HCT116 (cell line): ENCODE results near the gene POU4F1. TPM values are rescaled to one million over a fixed set of nuclear protein-coding genes. Genes with fewer than 3 reads are reported as not detected.

Experiments used
- ATAC-seq: fragments of 200-7000 bp; cut with Tn5 transposase; 2 replicates; pipeline ENCODE4 v1.9.1; 2020; ENCODE audit warnings: mild to moderate bottlenecking, moderate library complexity
- BruUV-seq: library from RNA; stranded (reverse); fragments of 400-500 nt; replicated peaks from 2 replicates; lab custom pipeline; 2021; lab: Mats Ljungman, UMichigan
- CTCF ChIA-PET: fragments of 300-600 bp; sonication (Branson Sonifier 250); formaldehyde crosslinking; loops from one replicate; lab custom pipeline; 2021; ENCODE audit warnings: antibody characterized with exemption; lab: Charles Lee
- POLR2A ChIA-PET: fragments of 300-600, 350-600 bp; sonication (Branson Sonifier 250); formaldehyde crosslinking; loops from one replicate; lab custom pipeline; 2021; ENCODE audit warnings: antibody characterized with exemption; lab: Charles Lee
- RAD21 ChIA-PET, 2 experiments: fragments of 300-600 bp; sonication (Branson Sonifier 250); formaldehyde crosslinking; loops; one replicate each; lab custom pipeline; 2023; ENCODE audit warnings: low total read pairs in 2 of 2; ENCODE audit not compliant: uncharacterized antibody in 2 of 2, unreplicated experiment in 2 of 2, low non-redundant PET in 1 of 2; lab: Charles Lee
- DNase-seq: peaks from one replicate; pipeline ENCODE4 v3.0.0-alpha.2; 2010; ENCODE audit warnings: low read depth, low spot score
- H2AFZ ChIP-seq: fragments of 200-600 bp; shearing (Covaris generic), sonication (generic); 2 replicates; pipeline ENCODE4 v1.6.1; 2017; ENCODE audit warnings: low read depth, mixed run types, mixed read lengths, antibody characterized with exemption, low read length; ENCODE audit not compliant: poor library complexity, severe bottlenecking
- H3K27ac ChIP-seq: 2 replicates; pipeline ENCODE4 v1.5.1; 2012; ENCODE audit warnings: low read depth, low read length
- H3K27me3 ChIP-seq: fragments of 200-600 bp; sonication (generic); 2 replicates; pipeline ENCODE4 v1.6.1; 2016; ENCODE audit warnings: mixed run types, low read length, mixed read lengths; ENCODE audit not compliant: insufficient read depth
- H3K36me3 ChIP-seq, 2 experiments: fragments of 200-500 bp in 1 of 2; fragments of 200-600 bp in 1 of 2; sonication (Bioruptor generic) in 1 of 2; sonication (generic) in 1 of 2; 2 replicates each; pipeline versions ENCODE4 v1.5.1 to v1.6.1; 2014 to 2016; ENCODE audit warnings: low read length in 2 of 2, inconsistent platforms in 1 of 2, mixed read lengths in 1 of 2, mixed run types in 1 of 2; ENCODE audit not compliant: insufficient read depth in 2 of 2, control insufficient read depth in 1 of 2
- H3K4me1 ChIP-seq, 2 experiments: fragments of 200-600 bp in 1 of 2; sonication (generic) in 1 of 2; 2 replicates each; pipeline versions ENCODE4 v1.5.1 to v1.6.1; 2012 to 2017; ENCODE audit warnings: low read length in 2 of 2, inconsistent platforms in 1 of 2, mild to moderate bottlenecking in 1 of 2, mixed read lengths in 1 of 2, mixed run types in 1 of 2, moderate library complexity in 1 of 2; ENCODE audit not compliant: insufficient read depth in 2 of 2, control insufficient read depth in 1 of 2
- H3K4me2 ChIP-seq: fragments of 200-600 bp; sonication (generic); 2 replicates; pipeline ENCODE4 v1.6.1; 2017; ENCODE audit warnings: mixed run types, low read length, mixed read lengths
- H3K4me3 ChIP-seq, 2 experiments: fragments of 200-600 bp in 1 of 2; sonication (generic) in 1 of 2; replicated peaks in 1 of 2; 2 replicates each; pipeline ENCODE4 v1.5.1; 2011 to 2016; ENCODE audit warnings: low read length in 2 of 2, control low read depth in 1 of 2, low read depth in 1 of 2, mild to moderate bottlenecking in 1 of 2, mixed read lengths in 1 of 2, mixed run types in 1 of 2
- H3K79me2 ChIP-seq: fragments of 200-600 bp; sonication (generic); 2 replicates; pipeline ENCODE4 v1.6.1; 2017; ENCODE audit warnings: mild to moderate bottlenecking, mixed run types, low read length, moderate library complexity, mixed read lengths; ENCODE audit not compliant: insufficient read depth
- H3K9ac ChIP-seq: fragments of 200-600 bp; sonication (generic); 2 replicates; pipeline ENCODE4 v1.6.1; 2016; ENCODE audit warnings: low read length, mixed read lengths
- H3K9me2 ChIP-seq: fragments of 200-600 bp; sonication (generic), shearing (Covaris generic); 2 replicates; pipeline ENCODE4 v1.6.1; 2017; ENCODE audit warnings: mixed run types, mild to moderate bottlenecking, moderate library complexity; ENCODE audit not compliant: insufficient read depth
- H3K9me3 ChIP-seq, 2 experiments: fragments of 200-500 bp in 1 of 2; fragments of 200-600 bp in 1 of 2; sonication (Bioruptor generic) in 1 of 2; sonication (generic) in 1 of 2; 2 replicates each; pipeline ENCODE4 v1.6.1; 2014 to 2017; ENCODE audit warnings: low read length in 2 of 2, mixed read lengths in 2 of 2, inconsistent platforms in 1 of 2, low read depth in 1 of 2, mild to moderate bottlenecking in 1 of 2, mixed run types in 1 of 2, moderate library complexity in 1 of 2; ENCODE audit not compliant: control insufficient read depth in 1 of 2, insufficient read depth in 1 of 2
- H4K20me1 ChIP-seq: fragments of 200-600 bp; sonication (generic), shearing (Covaris generic); 2 replicates; pipeline ENCODE4 v1.6.1; 2017; ENCODE audit warnings: mixed run types, mild to moderate bottlenecking, moderate library complexity; ENCODE audit not compliant: insufficient read depth
- EGR1 ChIP-seq: IDR thresholded peaks from 2 replicates; pipeline ENCODE4 v1.6.1; 2012; ENCODE audit warnings: low read depth
- ELF1 ChIP-seq: IDR thresholded peaks from 2 replicates; pipeline ENCODE4 v1.6.1; 2012; ENCODE audit warnings: low read depth, borderline replicate concordance
- FOSL1 ChIP-seq: IDR thresholded peaks from 2 replicates; pipeline ENCODE4 v1.6.1; 2012; ENCODE audit warnings: low read depth
- POLR2A ChIP-seq: IDR thresholded peaks from 2 replicates; pipeline ENCODE4 v1.7.0; 2011; ENCODE audit warnings: borderline replicate concordance; ENCODE audit not compliant: insufficient read depth, insufficient read length; ENCODE audit errors: extremely low read depth
- POLR2AphosphoS5 ChIP-seq: IDR thresholded peaks from 2 replicates; pipeline ENCODE4 v1.6.1; 2011; ENCODE audit warnings: mild to moderate bottlenecking, low read depth, low read length, moderate library complexity
- SIN3A ChIP-seq: IDR thresholded peaks from 2 replicates; pipeline ENCODE4 v1.6.1; 2012; ENCODE audit warnings: low read depth
- SP1 ChIP-seq: IDR thresholded peaks from 2 replicates; pipeline ENCODE4 v1.6.1; 2012; ENCODE audit warnings: low read depth
- YY1 ChIP-seq: IDR thresholded peaks from 2 replicates; pipeline ENCODE4 v1.6.1; 2011; ENCODE audit warnings: low read length, low read depth, moderate library complexity, mild to moderate bottlenecking; ENCODE audit not compliant: insufficient replicate concordance; ENCODE audit errors: extremely low read depth
- ZNF274 ChIP-seq: fragments of 200-500 bp; sonication (Bioruptor generic); IDR thresholded peaks from 2 replicates; pipeline ENCODE4 v1.6.1; 2014; ENCODE audit warnings: mild to moderate bottlenecking, low read depth, low read length, inconsistent platforms
- intact Hi-C: fragments of 100-400 bp; cut with micrococcal nuclease; formaldehyde crosslinking; loops from 2 replicates; pipeline ENCODE4 v1.10.0; 2022
- total RNA-seq: library from RNA; stranded (reverse); gene quantifications from one replicate; pipeline ENCODE4 v1.2.1, GENCODE V29; 2021; ENCODE audit not compliant: unreplicated experiment
- TF ChIP-seq, protein P1 (sequence below): IDR thresholded peaks from 2 replicates; pipeline ENCODE4 v1.6.1; 2012
- TF ChIP-seq, protein P2 (sequence below): IDR thresholded peaks from 2 replicates; pipeline ENCODE4 v1.6.1; 2012; ENCODE audit warnings: low read depth
- TF ChIP-seq, protein P3 (sequence below): IDR thresholded peaks from 2 replicates; pipeline ENCODE4 v1.6.1; 2012

Gene POU4F1
- total RNA-seq, 1 experiment from 2014 or later, result not detected

DNA sequence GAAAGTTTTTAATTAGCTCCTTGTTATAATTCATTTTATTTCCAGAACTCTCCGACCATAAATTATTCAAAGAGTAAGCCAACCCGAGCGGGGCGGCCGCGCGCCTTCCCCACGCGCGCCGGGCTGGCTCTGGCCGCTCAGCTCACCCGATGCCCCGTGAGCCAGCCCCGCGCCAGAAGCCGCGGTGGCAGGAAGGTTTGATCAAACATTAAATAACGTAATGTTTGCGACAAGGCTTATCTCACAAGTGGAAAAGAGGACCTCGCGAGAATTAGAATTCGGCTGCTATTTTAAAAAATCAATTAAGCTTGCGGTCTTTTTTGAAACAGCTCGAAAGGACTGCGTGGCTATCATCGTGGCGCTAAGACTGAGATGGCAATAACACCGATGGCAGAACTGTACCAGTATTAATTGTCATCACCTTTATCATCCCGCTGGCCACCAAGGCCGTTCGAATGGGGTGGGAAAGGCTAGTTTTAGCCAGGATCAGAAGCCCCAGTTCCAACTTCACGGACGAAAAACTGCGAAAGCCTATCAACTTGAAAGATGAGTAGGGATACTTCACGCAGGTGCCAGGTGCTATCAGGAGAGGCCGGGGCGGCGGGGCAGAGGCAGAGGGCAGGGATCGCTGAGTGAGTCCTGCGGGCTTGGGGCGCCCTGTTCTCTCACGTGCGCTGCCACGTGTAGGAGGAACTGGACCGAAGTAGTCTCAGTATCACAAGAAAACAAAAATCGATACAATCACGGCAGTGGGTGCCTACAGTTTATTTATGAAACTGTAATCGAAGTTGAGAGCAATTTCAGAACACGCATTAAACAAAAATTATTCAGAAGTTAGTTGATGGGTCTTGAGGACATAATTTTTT is 6.4 kb downstream of the POU4F1 start:
- H3K9me3 ChIP-seq, result no peaks in the 10 kb centered on the region
- BruUV-seq, result no TSS peak
- CTCF ChIA-PET, result no interaction called here
- DNase-seq, result no peak
- no peaks in the 10 kb centered on the region for H3K4me1 ChIP-seq
- TF ChIP-seq, protein P1, sequence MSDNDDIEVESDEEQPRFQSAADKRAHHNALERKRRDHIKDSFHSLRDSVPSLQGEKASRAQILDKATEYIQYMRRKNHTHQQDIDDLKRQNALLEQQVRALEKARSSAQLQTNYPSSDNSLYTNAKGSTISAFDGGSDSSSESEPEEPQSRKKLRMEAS, result no peak
- no peak for TF ChIP-seq SIN3A
- no peak for TF ChIP-seq FOSL1
- TF ChIP-seq EGR1, result no peak
- no peak for TF ChIP-seq SP1
- no peak for TF ChIP-seq YY1
- no peak for TF ChIP-seq POLR2AphosphoS5
- TF ChIP-seq, all 23 proteins: peak for 0
- RAD21 ChIA-PET, result no interaction called here
- H3K9ac ChIP-seq, result no peak overlapping the region
- intact Hi-C loops, result no loop called here
- no peaks in the 10 kb centered on the region for H3K36me3 ChIP-seq
- H3K79me2 ChIP-seq, result no peaks in the 10 kb centered on the region
- no peak overlapping the region for H3K27ac ChIP-seq
- H3K27me3 ChIP-seq, result peaks cover 40% of the 10 kb centered on the region
- H4K20me1 ChIP-seq, result no peaks in the 10 kb centered on the region
- H3K9me2 ChIP-seq, result no peaks in the 10 kb centered on the region
- no peak overlapping the region for H2AFZ ChIP-seq
- no peak overlapping the region for H3K4me2 ChIP-seq
- ATAC-seq, result no peak
- POLR2A ChIA-PET, result interaction anchor here (0.6 kb wide), 1 partner anchor 885 kb away, joined by 3 read pairs; no protein-coding TSS in a partner anchor
- no peak overlapping the region for H3K4me3 ChIP-seq

DNA sequence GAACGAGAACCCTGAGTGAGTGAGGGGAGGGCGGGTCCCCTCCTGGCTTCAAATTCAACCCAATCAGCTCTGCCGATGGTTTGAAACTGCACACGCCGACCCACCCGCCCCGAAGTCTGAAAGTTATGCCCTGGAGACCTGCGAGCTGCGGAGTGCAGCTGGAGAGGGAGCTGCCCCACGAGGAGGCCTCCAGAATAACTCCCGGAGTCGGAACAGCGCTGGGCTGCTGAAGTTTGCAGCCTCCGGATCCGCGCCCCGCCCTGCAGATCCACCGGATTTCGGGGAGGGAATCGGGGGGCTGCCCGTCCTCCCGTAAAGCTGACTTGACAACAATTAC is 7.0 kb downstream of the POU4F1 start:
- Histone ChIP-seq H3K9ac (no peak overlapping the region), H3K4me3 (no peak overlapping the region), H2AFZ (no peak overlapping the region), H3K4me1 (no peaks in the 10 kb centered on the region), H3K79me2 (no peaks in the 10 kb centered on the region)
- ChIA-PET RAD21 (no interaction called here), POLR2A (interaction anchor here (0.6 kb wide), 1 partner anchor 886 kb away, joined by 3 read pairs; no protein-coding TSS in a partner anchor)
- DNase-seq (no peak), ATAC-seq (no peak)
- intact Hi-C loops, result no loop called here
- no peak for TF ChIP-seq YY1
- TF ChIP-seq, protein P2, sequence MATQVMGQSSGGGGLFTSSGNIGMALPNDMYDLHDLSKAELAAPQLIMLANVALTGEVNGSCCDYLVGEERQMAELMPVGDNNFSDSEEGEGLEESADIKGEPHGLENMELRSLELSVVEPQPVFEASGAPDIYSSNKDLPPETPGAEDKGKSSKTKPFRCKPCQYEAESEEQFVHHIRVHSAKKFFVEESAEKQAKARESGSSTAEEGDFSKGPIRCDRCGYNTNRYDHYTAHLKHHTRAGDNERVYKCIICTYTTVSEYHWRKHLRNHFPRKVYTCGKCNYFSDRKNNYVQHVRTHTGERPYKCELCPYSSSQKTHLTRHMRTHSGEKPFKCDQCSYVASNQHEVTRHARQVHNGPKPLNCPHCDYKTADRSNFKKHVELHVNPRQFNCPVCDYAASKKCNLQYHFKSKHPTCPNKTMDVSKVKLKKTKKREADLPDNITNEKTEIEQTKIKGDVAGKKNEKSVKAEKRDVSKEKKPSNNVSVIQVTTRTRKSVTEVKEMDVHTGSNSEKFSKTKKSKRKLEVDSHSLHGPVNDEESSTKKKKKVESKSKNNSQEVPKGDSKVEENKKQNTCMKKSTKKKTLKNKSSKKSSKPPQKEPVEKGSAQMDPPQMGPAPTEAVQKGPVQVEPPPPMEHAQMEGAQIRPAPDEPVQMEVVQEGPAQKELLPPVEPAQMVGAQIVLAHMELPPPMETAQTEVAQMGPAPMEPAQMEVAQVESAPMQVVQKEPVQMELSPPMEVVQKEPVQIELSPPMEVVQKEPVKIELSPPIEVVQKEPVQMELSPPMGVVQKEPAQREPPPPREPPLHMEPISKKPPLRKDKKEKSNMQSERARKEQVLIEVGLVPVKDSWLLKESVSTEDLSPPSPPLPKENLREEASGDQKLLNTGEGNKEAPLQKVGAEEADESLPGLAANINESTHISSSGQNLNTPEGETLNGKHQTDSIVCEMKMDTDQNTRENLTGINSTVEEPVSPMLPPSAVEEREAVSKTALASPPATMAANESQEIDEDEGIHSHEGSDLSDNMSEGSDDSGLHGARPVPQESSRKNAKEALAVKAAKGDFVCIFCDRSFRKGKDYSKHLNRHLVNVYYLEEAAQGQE, result no peak
- TF ChIP-seq, protein P3, sequence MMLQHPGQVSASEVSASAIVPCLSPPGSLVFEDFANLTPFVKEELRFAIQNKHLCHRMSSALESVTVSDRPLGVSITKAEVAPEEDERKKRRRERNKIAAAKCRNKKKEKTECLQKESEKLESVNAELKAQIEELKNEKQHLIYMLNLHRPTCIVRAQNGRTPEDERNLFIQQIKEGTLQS, result no peak
- no peak for TF ChIP-seq SIN3A
- TF ChIP-seq ELF1, result no peak
- no peak for TF ChIP-seq POLR2AphosphoS5
- TF ChIP-seq ZNF274, result no peak
- no peak for TF ChIP-seq POLR2A
- TF ChIP-seq, all 23 proteins: peak for 0
- Histone ChIP-seq H3K9me2 (no peaks in the 10 kb centered on the region), H3K9me3 (no peaks in the 10 kb centered on the region), H3K27me3 (peaks cover 42% of the 10 kb centered on the region), H4K20me1 (no peaks in the 10 kb centered on the region; the same call in 1 of the 2 replicates), H3K4me2 (no peak overlapping the region), H3K36me3 (no peaks in the 10 kb centered on the region), H3K27ac (no peak overlapping the region)
- CTCF ChIA-PET, result no interaction called here
- no TSS peak for BruUV-seq
